Kidney epithelial cell (primary cell): ENCODE data around the gene MACROD2. TPM values are rescaled to one million over a fixed set of nuclear protein-coding genes. Genes with fewer than 3 reads are reported as not detected.

Experiments used
- DNase-seq: peaks from one replicate; pipeline ENCODE4 v3.0.0-alpha.2; 2010; ENCODE audit warnings: low read depth
- H3K27me3 ChIP-seq: 2 replicates; pipeline ENCODE4 v1.6.0; 2011; ENCODE audit warnings: low read length; ENCODE audit not compliant: control insufficient read depth, insufficient read depth
- H3K36me3 ChIP-seq: 2 replicates; pipeline ENCODE4 v1.5.1; 2011; ENCODE audit warnings: low read length; ENCODE audit not compliant: control insufficient read depth, insufficient read depth
- H3K4me3 ChIP-seq: 2 replicates; pipeline ENCODE4 v1.5.1; 2011; ENCODE audit warnings: low read depth, mild to moderate bottlenecking, control low read depth, low read length
- CTCF ChIP-seq: IDR thresholded peaks from 2 replicates; pipeline ENCODE4 v1.5.1; 2011; ENCODE audit warnings: mild to moderate bottlenecking, moderate library complexity, low read length, control low read depth, inconsistent platforms; ENCODE audit not compliant: insufficient read depth, poor library complexity, severe bottlenecking
- total RNA-seq: library from RNA; depleted of rRNA; stranded (reverse); fragments of >200 nt; gene quantifications from 2 replicates; pipeline ENCODE4 v1.2.3, GENCODE V29; 2015

The MACROD2 gene
- total RNA-seq, 1 donor from 2014 or later, result 0.79 TPM

DNA sequence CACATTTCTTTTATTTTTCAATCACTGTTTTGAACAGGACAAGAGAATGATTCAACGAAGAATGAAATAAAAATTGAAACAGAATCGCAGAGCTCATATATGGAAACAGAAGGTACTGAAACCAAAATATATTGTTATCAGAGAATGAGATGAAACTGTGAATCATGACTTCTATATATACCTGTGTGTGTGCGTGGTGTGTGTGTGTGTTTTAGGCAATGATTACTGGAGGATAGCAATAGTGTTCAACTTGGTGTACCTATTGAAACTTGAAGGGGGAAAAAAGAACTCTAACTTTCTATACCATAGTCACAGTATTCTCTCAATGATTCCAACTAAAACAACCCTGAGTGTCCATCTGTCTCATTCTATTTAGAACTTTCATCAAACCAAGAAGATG, 1991.4 kb downstream of the MACROD2 start:
- Histone ChIP-seq H3K4me3 (no peak overlapping the region), H3K27me3 (no peaks in the 10 kb centered on the region), H3K36me3 (no peaks in the 10 kb centered on the region)
- TF ChIP-seq CTCF, result no peak
- no peak for DNase-seq

DNA sequence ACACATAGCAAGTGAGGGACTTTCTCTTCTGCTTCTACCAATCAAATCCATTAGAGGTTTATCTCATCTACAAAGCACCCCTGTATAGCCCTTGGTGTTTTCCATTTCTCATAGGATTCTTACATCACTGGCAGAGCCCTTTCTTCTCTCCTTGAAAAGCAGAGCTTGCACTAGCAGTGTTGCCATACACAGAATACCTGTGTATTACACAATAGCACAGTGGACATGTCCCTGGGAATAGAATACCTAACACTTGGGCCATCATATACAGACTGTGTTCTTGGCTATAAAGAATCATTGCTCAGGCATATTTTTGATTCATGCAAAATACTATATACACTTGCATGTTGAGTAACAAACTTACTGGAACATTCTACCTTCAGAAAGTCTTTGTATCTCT, 1996.0 kb downstream of the MACROD2 start:
- TF ChIP-seq CTCF, result no peak

GRCh38 chr20:15992564-15992963, 1997.2 kb downstream of the MACROD2 start:
- peak; percentile 9 for DNase-seq
- Histone ChIP-seq H3K4me3 (no peak overlapping the region), H3K36me3 (no peaks in the 10 kb centered on the region), H3K27me3 (no peaks in the 10 kb centered on the region)
- no peak for TF ChIP-seq CTCF

More for the DNA sequence above, 1996.0 kb downstream of the MACROD2 start:
- H3K4me3 ChIP-seq, result no peak overlapping the region
- no peak for DNase-seq
- no peaks in the 10 kb centered on the region for H3K36me3 ChIP-seq
- no peaks in the 10 kb centered on the region for H3K27me3 ChIP-seq

- no peak for TF ChIP-seq CTCF
Observed at GRCh38 chr20:16000112-16000511, 2004.8 kb downstream of the MACROD2 start.

GRCh38 chr20:16001286-16001685, 2006.0 kb downstream of the MACROD2 start:
- TF ChIP-seq CTCF, result no peak
- H3K4me3 ChIP-seq, result no peak overlapping the region
- H3K36me3 ChIP-seq, result no peaks in the 10 kb centered on the region
- H3K27me3 ChIP-seq, result no peaks in the 10 kb centered on the region
- no peak for DNase-seq

More at GRCh38 chr20:16000112-16000511, 2004.8 kb downstream of the MACROD2 start:
- no peak overlapping the region for H3K4me3 ChIP-seq
- no peak for DNase-seq
- no peaks in the 10 kb centered on the region for H3K27me3 ChIP-seq
- no peaks in the 10 kb centered on the region for H3K36me3 ChIP-seq

DNA sequence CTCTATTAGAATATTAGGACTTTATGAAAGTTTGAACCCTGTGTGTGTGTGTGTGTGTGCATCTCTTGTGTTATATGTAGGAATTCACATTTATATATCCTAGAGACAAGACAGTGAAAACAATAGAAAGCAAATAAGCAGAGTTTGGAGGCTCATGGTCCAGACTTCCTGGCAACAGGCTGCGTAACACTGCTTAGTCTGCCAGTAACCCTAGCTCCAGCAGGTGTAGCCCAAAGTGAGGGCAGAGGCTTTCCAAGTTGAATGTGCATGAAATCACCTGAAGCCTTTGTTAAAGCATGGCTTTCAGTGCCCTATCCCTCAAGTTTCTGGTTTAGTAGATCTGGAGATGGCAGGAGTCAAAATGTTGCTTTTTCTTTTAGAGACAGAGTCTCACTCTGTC, 2008.0 kb downstream of the MACROD2 start:
- Histone ChIP-seq H3K27me3 (no peaks in the 10 kb centered on the region), H3K36me3 (no peaks in the 10 kb centered on the region), H3K4me3 (no peak overlapping the region)
- no peak for DNase-seq
- no peak for TF ChIP-seq CTCF
